Activated CD8-positive, alpha-beta memory T cell treated with anti-CD3 and anti-CD28 coated beads for 36 hours (primary cell): Measurements from ENCODE around the gene FITM1. TPM values are rescaled to one million over a fixed set of nuclear protein-coding genes. Genes with fewer than 3 reads are reported as not detected.

Experiments used
- CTCF ChIA-PET: fragments of 350-600 bp; sonication (Branson Sonifier 250); formaldehyde crosslinking; loops from one replicate; lab custom pipeline; 2021; ENCODE audit warnings: antibody characterized with exemption; lab: Charles Lee
- POLR2A ChIA-PET: fragments of 350-600 bp; sonication (Branson Sonifier 250); formaldehyde crosslinking; loops from one replicate; lab custom pipeline; 2021; ENCODE audit warnings: antibody characterized with exemption; lab: Charles Lee
- total RNA-seq, 2 experiments: library from RNA; stranded (reverse); gene quantifications; one replicate each; pipeline ENCODE4 v1.2.3, GENCODE V29; 2021

FITM1 gene
- total RNA-seq, 2 experiments from 2014 or later = 0.31 to 0.46 TPM

- POLR2A ChIA-PET = interaction anchor here (0.6 kb wide), 1 partner anchor 1264 kb away, joined by 3 read pairs; no protein-coding TSS in a partner anchor
- CTCF ChIA-PET = no interaction called here
These were observed 955 bp upstream of the FITM1 start for GRCh38 chr14:24129410-24129998.

- POLR2A ChIA-PET = interaction anchor here (0.6 kb wide), 1 partner anchor 21 kb away, joined by 3 read pairs; no protein-coding TSS in a partner anchor
- CTCF ChIA-PET = no interaction called here
These were observed 474 bp downstream of the FITM1 start for GRCh38 chr14:24130717-24131548.

- POLR2A ChIA-PET = no interaction called here
- CTCF ChIA-PET = interaction anchor here (1.0 to 1.7 kb wide), 2 partner anchors 17 to 23 kb away, joined by 3 to 4 read pairs; partner anchors contain the start of genes DCAF11 and NRL
These were observed 1.1 kb downstream of the FITM1 start for GRCh38 chr14:24131549-24131966.

DNA sequence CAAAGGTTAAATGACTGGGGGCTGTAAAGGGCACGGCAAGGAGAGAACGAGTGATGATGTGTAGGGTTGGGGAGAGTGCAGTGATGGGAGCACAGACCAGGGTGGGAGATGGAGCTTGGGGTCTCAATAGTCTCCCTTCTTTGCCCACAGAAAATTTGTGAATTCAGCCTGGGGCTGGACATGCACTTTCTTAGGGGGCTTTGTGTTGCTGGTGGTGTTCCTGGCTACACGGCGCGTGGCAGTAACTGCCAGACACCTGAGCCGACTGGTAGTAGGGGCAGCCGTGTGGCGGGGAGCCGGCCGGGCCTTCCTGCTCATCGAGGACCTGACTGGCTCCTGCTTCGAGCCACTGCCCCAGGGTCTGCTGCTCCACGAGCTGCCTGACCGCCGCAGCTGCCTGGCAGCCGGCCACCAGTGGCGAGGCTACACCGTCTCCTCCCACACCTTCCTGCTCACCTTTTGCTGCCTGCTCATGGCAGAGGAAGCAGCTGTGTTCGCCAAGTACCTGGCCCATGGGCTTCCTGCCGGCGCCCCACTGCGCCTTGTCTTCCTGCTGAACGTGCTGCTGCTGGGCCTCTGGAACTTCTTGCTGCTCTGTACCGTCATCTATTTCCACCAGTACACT, 1.7 kb downstream of the FITM1 start:
- ChIA-PET CTCF (interaction anchor here (1.0 to 1.7 kb wide), 2 partner anchors 18 to 24 kb away, joined by 3 to 4 read pairs; partner anchors contain the start of genes DCAF11 and NRL), POLR2A (no interaction called here)

DNA sequence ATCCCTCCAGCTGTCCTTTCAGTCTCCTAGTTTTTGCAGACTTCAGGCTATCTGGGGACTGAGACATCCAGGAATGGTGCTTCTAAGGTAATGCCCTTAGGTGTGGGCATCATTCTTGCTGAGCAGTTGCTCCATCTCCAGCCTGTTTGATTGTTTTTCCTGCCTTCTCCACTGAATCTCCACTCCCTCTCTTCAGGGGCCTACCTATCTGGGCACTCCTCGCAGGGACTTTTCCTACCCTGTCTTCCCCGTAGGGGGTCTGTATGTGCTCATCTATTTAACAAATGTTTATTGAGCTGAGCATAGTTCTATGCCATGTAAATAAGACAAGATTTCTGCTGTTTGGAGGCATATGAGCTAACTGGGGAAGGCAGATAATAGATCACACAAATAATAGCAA, 2.5 kb downstream of the FITM1 start:
- ChIA-PET POLR2A (no interaction called here), CTCF (interaction anchor here (1.7 kb wide), 2 partner anchors 24 to 28 kb away, joined by 4 to 8 read pairs; partner anchors contain the start of gene IRF9)

DNA sequence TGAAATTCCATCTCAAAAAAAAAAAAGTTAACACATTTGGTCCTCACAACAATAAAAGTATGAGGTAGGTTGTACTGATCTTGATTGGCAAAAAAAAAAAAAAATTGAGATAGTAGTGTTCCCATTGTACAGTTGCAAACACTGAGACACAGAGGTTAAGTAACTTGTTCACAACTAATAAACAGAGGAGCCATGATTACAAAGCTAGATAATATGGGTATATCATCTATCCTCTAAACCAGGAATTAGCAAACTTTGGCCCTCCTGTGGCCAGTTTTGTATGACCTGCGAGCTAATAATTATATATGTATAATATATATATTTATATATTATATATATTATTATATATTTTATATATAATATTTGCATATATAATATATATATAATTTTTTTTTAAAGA, 3.3 kb downstream of the FITM1 start:
- ChIA-PET CTCF (interaction anchor here (0.6 to 1.7 kb wide), 4 partner anchors 24 to 571 kb away, joined by 3 to 8 read pairs (median 4); partner anchors contain the start of gene IRF9), POLR2A (interaction anchor here (3.1 kb wide), 1 partner anchor 27 kb away, joined by 19 read pairs; the partner anchor contains the start of gene IRF9)

DNA sequence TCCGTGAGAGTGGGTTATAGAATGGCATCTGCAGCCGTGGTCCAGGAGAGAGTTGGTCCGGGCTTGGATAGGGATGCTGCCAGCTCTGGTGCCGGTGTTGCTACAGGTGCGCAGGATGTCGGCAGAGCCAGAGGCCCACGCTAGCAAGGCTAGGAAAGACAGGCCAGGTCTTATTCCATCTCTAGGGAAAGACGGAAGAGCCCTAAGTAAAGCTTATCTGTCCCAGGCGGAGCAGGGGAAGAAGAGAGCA, 5.0 kb downstream of the FITM1 start:
- POLR2A ChIA-PET = interaction anchor here (0.7 to 4.1 kb wide), 8 partner anchors 8 to 493 kb away, joined by 3 to 34 read pairs (median 6); partner anchors contain the start of genes DCAF11, IRF9, NRL and PSME2
- CTCF ChIA-PET = interaction anchor here (0.8 to 4.7 kb wide), 8 partner anchors 9 to 60 kb away, joined by 3 to 34 read pairs (median 6); partner anchors contain the start of genes IRF9, RNF31 and TM9SF1

DNA sequence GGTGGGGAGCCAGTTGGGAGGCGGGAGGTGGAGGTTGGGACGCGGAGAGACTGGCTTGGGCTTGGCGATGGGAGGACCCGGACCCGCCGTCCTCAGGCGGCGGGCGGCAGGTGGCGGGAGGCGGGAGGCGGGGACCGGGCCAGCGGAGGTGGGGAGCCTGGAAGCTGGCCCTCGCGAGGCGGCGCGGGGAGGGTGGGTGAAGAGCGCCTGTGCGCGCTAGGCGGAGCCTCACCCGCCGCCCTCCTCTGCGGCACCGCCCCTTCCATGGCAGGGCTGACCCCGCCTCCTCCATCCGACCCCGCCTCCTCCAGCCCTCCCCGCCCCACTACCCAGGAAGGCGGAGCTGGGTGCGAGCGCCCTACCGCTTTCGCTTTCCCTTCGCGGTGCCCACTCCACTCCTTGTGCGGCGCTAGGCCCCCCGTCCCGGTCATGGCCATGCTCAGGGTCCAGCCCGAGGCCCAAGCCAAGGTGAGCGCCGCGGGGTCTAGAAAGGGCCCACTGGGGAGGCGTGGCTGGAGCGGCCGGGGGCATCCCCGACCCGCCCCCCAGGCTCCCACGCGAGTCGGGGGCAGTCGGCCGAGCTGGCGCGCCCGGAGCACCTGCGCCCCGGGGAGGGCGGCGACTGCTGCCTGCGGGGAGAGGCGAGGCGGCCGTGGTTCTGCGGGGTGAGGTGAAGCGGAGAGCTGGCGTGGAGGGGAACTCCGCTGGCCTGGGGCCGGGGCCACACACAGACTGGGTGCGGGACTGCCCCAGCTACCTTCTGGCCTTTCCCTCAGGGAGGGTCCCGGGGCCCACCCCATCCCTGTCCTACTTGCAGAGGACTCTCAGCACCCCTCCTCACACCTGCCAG, 5.6 kb downstream of the FITM1 start, which contains the start of gene PSME1:
Gene PSME1, plus strand, starts transcription at position 361 of the 850 bp plus-strand sequence. Its CDS starts 69 bp downstream, at position 430.
- CTCF ChIA-PET = interaction anchor here (0.7 to 4.7 kb wide), 10 partner anchors 9 to 59 kb away, joined by 3 to 34 read pairs (median 6); partner anchors contain the start of genes IRF9, RNF31 and TM9SF1
- POLR2A ChIA-PET = interaction anchor here (0.7 to 4.1 kb wide), 8 partner anchors 9 to 492 kb away, joined by 3 to 34 read pairs (median 6); partner anchors contain the start of genes DCAF11, IRF9, NRL and PSME2

GRCh38 chr14:24136684-24137528, 6.4 kb downstream of the FITM1 start:
- ChIA-PET POLR2A (interaction anchor here (0.5 to 4.1 kb wide), 6 partner anchors 10 to 77 kb away, joined by 3 to 34 read pairs (median 12); partner anchors contain the start of genes CHMP4A, DCAF11, IRF9 and NRL), CTCF (interaction anchor here (0.7 to 4.7 kb wide), 8 partner anchors 9 to 44 kb away, joined by 3 to 34 read pairs (median 6); partner anchors contain the start of genes IRF9 and RNF31)

GRCh38 chr14:24137529-24138395, 7.3 kb downstream of the FITM1 start:
- POLR2A ChIA-PET = interaction anchor here (0.7 to 4.1 kb wide), 3 partner anchors 9 to 76 kb away, joined by 3 to 34 read pairs (median 24); partner anchors contain the start of genes CHMP4A, DCAF11, NRL and PSME2
- CTCF ChIA-PET = interaction anchor here (1.2 to 4.7 kb wide), 4 partner anchors 10 to 29 kb away, joined by 3 to 34 read pairs (median 6); partner anchors contain the start of genes IRF9 and RNF31

DNA sequence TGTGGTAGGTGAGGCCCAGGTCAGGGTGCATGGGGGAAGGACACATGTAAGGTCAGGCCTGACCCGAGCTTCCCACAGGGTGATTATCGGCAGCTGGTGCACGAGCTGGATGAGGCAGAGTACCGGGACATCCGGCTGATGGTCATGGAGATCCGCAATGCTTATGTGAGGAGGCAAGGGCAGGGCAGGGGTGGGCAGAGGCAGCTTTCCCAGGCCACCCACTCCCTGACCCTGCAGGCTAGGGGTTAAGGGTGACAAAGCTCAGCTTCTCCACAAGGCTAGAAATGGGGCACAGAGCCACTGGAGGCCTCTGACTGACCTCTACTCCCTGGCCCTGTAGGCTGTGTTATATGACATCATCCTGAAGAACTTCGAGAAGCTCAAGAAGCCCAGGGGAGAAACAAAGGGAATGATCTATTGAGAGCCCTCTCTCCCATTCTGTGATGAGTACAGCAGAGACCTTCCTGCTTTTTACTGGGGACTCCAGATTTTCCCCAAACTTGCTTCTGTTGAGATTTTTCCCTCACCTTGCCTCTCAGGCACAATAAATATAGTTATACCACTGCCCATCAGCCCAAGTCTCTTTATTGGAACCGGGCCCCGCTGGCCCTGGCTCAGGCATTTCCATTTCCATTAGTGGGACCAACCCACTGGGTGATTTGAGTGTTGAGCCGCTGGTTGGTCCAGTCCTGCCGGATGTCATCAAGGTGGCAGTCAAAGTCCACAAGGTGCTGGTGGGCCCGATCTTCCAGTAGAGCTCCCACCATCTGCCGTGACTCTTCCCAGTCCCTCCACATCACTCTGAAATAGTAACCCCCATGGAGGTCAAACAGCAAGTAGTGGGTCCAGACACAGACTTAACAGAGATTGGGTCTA, 8.2 kb downstream of the FITM1 start:
- CTCF ChIA-PET = interaction anchor here (1.2 to 4.7 kb wide), 2 partner anchors 23 to 30 kb away, joined by 3 to 34 read pairs; partner anchors contain the start of gene IRF9
- POLR2A ChIA-PET = interaction anchor here (4.1 kb wide), 1 partner anchor 8 kb away, joined by 34 read pairs; the partner anchor contains the start of genes PSME2 and RNF31

GRCh38 chr14:24139272-24139934, 8.9 kb downstream of the FITM1 start:
- ChIA-PET CTCF (interaction anchor here (4.7 kb wide), 1 partner anchor 22 kb away, joined by 34 read pairs; the partner anchor contains the start of gene IRF9), POLR2A (no interaction called here)

DNA sequence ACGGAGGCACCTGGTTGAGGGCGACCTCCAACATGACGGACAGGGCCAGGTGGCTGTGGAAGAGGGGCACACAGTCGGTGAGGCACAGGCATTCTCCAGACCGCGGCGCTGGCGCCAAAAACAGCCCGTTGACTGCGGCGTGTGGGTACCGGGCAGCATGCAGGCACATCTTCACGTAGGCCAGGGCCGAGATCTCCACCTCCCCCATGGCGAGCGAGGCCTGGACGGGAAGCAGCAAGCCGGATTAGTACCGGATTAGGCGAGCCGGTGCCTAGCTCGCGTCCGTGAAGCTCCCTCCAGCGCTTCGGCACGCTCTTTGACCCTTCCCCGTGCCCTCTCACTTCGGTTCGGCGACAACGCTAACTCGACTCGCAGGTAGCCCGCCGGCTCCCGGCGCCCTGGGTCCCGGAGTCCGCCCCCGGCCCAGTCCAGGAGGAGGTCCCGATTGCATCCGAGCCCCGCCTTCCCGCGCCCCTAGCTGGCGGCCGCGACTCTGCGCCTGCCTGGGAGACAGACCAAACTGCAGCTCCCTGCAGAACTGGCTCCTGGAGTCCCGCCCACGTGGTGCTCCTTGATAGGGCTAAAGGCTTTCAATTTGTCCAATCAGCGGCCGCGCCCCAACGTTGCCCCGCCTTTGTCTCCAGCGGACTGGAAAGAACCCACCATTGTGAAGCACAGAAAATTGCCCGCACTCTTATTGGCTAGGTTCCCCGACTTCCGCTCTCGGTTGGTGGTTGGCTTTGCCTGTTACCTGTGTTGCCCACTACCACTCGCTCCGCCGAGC, 10.8 kb downstream of the FITM1 start, which contains the start of gene EMC9:
Gene EMC9, minus strand, starts transcription at position 495 of the 784 bp plus-strand sequence. Its CDS starts 287 bp downstream, at position 208.
- CTCF ChIA-PET = interaction anchor here (0.6 to 1.6 kb wide), 4 partner anchors 20 to 50 kb away, joined by 3 to 5 read pairs (median 5); partner anchors contain the start of genes DCAF11 and IRF9
- POLR2A ChIA-PET = interaction anchor here (1.0 to 1.7 kb wide), 5 partner anchors 9 to 102 kb away, joined by 3 to 8 read pairs (median 4); partner anchors contain the start of genes DCAF11, IRF9, NRL and TINF2
